HG02884 (cell line): Measurements from ENCODE around the gene SLC25A45.
"Not testable (repeated sequence)": the region's sequence is repeated elsewhere in the genome, so short reads cannot be mapped to it uniquely, and the experiment has no call there.

Experiments
- ATAC-seq: cut with Tn5 transposase; IDR thresholded peaks from one replicate; pipeline ENCODE4 v1.9.1; 2021; ENCODE audit warnings: mild to moderate bottlenecking, moderate library complexity; ENCODE audit not compliant: unreplicated experiment

SLC25A45 gene

DNA sequence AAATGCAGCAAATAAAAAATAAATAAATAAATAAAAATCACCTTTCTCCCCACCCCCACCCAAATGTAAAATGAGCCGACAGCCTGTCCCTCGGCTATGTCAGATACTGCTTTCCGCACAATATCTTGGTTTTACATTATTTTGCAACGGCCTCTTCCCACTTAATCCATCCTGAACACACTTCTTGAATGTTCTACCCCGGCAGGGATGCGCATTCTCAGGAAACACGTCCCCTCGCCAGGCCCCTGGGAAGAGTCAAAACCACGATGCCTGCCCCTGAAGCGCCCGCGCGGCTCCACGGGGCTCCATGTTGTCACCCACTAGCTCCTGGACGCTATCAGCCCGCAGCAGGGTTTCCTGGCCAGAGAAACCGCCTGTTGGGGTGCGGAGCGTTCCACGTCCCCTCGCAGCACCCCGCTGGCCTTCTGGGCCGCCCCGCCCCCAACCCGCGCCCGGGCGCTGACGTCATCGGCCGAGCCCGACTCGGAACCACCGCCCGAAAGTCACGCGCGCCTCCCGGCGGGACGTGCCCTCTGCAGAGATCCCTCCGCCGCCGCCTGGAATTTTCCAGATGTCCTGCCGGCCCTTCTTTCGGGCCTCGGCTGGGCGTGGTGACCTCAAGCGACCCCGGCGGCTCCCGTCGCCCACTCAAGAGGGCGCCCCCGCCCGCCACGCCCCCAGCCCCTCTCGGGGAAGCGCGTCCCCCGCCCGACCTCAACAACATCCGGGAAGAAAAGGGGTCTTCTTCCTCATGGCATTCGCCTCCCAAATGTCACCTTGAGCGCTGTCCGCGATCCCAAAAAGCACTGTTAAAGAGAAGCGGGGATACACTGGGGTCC lies 39.6 kb upstream of the SLC25A45 start:
- ATAC-seq = no peak

DNA sequence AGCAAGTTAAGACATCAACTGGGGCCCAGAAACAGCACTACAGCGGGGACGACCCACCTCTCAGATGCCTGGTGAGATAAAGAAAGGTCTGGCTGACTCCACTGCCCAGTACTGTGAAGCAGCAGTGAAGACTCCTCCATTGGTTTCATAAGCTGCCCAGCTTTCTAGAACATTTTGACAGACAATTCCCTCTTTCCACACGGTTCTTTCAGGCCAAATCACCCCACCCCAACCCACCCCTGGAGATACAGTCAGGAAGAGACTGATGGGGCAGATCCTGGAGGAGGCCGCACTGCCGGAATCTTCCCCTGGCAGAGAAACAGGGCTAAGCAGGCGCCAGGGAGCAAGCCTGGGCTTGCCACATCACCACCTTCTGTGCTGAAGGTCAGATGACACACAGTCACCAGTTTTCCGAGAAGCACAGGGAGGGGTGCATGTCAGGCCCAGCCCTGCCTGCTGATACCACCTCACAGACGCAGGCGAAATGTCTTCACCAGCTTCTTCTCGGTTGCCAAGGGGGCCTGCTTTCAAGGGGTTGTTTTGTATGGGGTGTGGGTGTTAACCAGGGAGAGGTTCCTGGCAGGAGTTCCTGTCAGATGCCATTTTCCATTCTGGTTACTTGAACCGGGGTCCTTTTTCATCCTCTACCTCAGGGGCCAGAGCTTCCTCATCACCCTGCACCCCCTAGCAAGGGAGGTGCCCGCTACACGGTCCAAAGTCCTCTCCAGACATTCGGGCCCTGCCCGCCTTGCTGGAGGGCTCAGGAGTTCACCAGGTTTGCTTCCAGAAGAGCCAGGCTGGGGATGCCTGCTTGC lies 38.7 kb upstream of the SLC25A45 start:
- ATAC-seq = no peak

DNA sequence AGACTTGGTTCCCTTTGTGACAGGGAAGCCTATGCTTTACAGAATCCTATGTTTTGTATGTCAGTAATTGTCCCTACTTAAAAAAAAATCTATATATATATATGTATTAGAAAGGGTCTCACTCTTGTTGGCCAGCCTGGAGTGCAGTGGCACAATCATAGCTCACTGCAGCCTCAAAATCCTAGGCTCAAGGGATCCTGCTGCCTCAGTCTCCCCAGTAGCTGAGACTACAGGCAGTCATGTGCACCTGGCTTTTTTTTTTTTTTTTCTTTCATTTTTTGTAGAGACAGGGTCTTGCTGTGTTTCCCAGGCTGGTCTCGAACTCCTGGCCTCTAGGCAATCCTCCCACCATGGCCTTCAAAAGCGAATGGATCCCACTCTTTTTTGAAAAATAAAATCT lies 38.1 kb upstream of the SLC25A45 start:
- ATAC-seq = no peak

DNA sequence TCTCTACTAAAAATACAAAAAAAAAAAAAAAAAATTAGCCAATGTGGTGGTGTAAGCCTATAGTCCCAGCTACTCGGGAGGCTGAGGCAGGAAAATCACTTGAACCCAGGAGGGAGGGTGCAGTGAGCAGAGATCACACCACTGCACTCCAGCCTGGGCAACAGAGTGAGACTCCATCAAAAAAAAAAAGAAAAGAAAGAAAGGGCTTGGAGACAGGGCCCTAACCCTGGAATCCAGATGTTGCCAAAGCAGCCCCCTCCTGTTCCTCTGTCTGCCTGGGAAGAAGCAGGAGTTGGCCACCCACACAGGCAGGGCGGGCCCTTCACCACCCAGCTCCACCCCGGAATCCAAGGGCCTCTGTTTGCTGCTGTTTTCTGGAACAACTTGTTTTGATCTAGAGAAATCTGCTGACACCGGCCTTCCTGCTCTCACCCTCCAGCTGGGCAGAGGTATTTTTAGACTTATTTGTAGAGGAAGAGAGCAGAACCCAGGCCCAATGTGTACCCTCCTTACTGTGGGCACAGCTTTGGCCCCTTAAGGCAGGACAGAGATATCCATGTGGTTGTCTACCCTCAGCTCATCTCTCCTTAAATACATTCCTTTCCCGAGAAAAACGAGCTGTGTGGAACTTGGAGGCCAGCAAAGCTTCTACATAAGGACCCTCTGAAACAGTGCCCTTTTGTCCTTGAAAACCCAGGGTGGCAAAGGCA lies 37.5 kb upstream of the SLC25A45 start:
- no peak for ATAC-seq

DNA sequence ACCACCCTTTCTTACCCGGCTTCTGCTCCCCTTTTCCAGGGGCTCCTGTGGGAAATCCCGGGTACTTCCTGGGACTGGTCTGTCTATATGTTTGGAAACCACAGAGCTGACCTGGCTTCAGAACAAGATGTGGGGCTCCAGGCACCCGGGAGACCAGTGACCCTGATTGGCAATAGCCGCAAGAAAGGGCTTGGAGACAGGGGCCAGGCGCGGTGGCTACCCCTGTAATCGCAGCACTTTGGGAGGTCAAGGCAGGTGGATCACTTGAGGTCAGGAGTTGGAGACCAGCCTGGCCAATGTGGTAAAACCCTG lies 37.0 kb upstream of the SLC25A45 start:
- no peak for ATAC-seq

DNA sequence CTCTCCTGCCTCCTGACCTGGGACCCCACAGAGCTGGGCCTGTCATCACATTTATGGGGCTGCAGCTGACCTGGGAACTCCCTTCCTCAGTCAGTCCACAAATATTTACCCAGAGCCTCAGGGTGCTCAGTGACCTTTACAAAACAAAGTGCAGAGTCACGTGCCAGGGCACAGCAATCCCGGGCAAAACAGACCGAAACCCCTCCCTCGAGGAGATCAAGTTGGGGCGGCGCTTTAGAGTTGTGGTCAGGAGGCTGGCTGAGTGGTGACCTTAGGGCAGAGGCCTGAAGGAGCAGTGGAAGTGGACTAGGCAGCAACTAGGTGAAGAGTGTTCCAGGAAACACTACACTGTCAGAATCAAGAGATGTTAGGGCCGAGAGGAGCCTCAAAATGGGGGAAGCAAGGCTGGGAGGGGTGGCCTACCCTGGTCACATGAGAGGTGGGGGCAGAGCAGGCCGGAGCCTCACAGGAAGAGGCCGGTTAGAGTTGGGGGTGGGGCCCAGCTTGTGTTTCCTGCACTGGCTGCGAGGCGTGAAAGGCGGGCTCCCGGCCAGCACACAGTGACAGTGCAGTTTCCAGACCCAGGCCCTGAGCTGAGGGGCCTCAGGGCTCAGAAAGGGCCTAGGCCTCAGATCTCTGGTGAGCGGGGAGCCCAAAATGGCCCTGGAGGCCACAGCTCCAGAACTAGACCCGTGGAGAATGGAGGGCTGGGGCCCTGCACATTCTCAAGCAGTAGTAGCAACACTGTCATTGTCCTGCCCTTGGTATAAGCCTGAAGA lies 36.4 kb upstream of the SLC25A45 start:
- peak; percentile 36 for ATAC-seq

- ATAC-seq = no peak
Measured at GRCh38 chr11:65418431-65418680, 35.9 kb upstream of the SLC25A45 start.

GRCh38 chr11:65417702-65418430 lies 35.4 kb upstream of the SLC25A45 start:
- no peak for ATAC-seq

DNA sequence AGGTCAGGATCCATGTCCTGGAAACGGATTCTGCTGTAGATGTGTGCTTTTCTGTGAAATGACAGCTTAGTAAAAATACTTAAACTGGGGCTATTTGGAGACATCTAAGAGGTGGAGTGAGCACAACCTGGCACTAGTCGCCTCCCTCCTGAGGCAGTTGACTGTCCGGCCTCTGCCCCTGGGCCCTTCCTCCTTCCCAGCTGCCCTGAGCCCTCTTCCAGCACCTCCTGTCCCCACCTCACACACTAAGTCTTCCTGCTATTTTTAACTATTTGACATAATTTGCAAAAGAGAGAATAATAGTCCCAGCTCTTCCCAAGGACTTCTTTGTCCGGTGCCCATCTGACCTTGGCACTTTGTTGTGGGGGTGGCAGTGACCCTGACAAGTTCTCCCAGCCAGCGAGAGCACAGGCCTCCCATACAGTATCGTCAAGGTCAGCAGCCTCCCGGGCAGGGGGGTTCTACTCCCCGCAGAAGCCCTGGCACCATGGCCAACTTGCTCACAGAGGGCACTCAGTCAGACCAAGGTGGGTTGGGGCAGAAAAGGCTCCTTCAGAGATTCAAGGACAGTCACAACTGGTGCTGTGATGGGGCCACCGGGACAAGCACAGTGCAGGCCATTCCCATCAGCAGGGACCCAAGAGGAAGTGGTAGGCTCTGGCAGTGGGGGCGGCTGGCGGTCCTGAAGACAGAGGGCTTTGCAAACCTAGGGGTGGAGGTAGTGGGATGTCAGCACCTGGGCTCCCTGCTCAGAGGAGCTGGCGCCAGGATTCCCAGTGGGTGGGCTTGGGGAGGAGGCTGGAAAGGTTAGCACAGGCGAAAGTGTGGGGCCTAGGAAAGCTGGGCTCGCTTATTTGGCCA lies 34.6 kb upstream of the SLC25A45 start:
- no peak for ATAC-seq

- no peak for ATAC-seq
Measured at GRCh38 chr11:65416341-65416824, 33.9 kb upstream of the SLC25A45 start.

- no peak for ATAC-seq
Measured at GRCh38 chr11:65415499-65416340, 33.3 kb upstream of the SLC25A45 start.

GRCh38 chr11:65414776-65415498 lies 32.5 kb upstream of the SLC25A45 start:
- no peak for ATAC-seq

DNA sequence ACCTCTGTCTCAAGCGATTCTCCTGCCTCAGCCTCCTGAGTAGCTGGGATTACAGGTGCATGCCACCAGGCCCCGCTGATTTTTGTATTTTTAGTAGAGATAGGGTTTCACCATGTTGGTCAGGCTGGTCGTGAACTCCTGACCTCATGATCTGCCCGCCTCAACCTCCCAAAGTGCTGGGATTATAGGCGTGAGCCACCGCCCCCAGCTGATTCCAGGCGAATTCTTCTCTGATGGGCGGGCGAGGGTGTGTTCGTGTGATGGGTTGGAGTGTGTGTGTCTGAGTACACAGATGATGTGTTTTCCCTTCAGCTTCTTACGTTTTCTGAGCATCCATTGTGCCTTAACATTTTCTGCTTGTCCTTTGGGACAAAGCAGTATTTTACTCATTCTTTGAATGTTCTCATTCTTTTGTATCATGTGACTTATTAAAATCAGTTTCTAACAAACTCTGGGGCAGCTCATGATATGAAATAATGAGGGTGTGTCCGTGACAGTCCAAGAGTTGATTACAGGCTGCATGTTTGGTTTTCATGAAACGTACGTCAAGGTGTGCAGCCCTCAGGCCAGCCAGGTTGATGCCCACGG lies 30.7 kb upstream of the SLC25A45 start:
- ATAC-seq = not testable (repeated sequence)

- ATAC-seq = no peak
Measured at GRCh38 chr11:65412271-65413076, 30.0 kb upstream of the SLC25A45 start.

GRCh38 chr11:65411681-65412070 lies 29.2 kb upstream of the SLC25A45 start:
- no peak for ATAC-seq

- no peak for ATAC-seq
Measured at GRCh38 chr11:65410936-65411680, 28.7 kb upstream of the SLC25A45 start.
